ENCODE data around the gene NAA11. TPM values are rescaled to one million over a fixed set of nuclear protein-coding genes. Genes with fewer than 3 reads are reported as not detected.
"Not testable (repeated sequence)": the region's sequence is repeated elsewhere in the genome, so short reads cannot be mapped to it uniquely, and the experiment has no call there.

NAA11 gene
- total RNA-seq, 1 donor from 2014 or later: not detected

DNA sequence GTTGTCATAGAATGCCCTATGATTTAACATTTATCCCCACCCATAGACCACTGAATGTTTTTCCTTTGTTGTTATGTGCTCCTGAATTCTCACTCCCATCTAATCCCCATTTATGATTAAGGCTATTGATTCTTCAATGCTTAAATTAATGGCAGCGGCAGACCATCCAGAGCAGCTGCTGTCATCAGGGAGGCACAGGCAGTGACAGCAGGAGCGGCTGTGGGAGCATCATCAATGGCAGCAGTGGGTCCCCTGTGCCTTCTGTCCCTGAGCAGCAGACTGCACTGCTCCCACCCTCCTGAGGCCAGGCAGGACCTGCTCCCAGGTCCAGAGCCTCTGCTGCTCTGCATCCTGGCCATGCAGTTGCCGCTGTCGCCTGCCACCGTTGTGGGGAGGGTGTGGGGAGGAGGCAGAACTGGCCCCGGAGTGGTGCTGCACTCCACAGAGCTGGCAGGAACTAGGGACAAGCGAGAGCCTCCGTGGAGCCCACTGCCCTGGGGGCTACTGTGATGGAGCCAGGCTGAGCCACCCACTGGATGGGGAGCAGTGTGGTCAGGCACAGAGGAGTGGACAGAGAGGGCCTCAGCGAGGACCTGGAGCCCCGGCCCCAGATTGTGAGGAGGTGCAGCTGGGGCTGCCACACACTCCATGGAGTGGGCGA, 29.0 kb downstream of the NAA11 start:
- no peaks in the 10 kb centered on the region for H3K27me3 Mint-ChIP-seq
- no peaks in the 10 kb centered on the region for H3K9me3 Mint-ChIP-seq
- no peaks in the 10 kb centered on the region for H3K4me1 Mint-ChIP-seq
- DNase-seq: no peak
- no peaks in the 10 kb centered on the region for H3K36me3 Mint-ChIP-seq (ENCODE audit: low read depth)
- no peak overlapping the region for H3K4me3 Mint-ChIP-seq
- no peak overlapping the region for H3K27ac Mint-ChIP-seq
- intact Hi-C loops (cut with micrococcal nuclease): no loop called here

- no peaks in the 10 kb centered on the region for H3K27me3 Mint-ChIP-seq
- H3K4me1 Mint-ChIP-seq: no peaks in the 10 kb centered on the region
- no peak overlapping the region for H3K4me3 Mint-ChIP-seq
- no peaks in the 10 kb centered on the region for H3K36me3 Mint-ChIP-seq (ENCODE audit: low read depth)
- H3K27ac Mint-ChIP-seq: no peak overlapping the region
- intact Hi-C loops (cut with micrococcal nuclease): no loop called here
- no peak for DNase-seq
- no peaks in the 10 kb centered on the region for H3K9me3 Mint-ChIP-seq
Measured at GRCh38 chr4:79295086-79295485, 30.8 kb downstream of the NAA11 start.

DNA sequence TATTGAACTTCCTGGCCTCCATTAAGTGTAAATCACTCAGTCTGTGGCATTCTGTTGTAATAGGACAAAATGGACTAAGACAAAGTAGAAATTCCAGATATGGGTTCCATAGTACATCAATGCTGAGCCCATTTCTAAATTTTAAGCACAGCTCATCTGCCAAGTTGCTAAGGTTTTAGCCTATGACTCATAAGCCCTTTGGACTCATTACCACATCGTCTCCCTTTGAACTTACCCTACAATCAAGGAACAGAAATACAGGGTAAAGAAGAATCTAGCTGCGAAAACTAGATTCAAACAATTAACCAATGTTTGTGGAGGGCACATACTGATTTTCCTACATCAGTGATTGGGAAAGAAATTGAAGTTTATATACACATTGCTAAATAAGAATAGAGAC, 31.8 kb downstream of the NAA11 start:
- H3K27me3 Mint-ChIP-seq: no peaks in the 10 kb centered on the region
- H3K4me3 Mint-ChIP-seq: no peak overlapping the region
- no peak overlapping the region for H3K27ac Mint-ChIP-seq
- intact Hi-C loops (cut with micrococcal nuclease): no loop called here
- H3K4me1 Mint-ChIP-seq: no peaks in the 10 kb centered on the region
- H3K36me3 Mint-ChIP-seq (ENCODE audit: low read depth): no peaks in the 10 kb centered on the region
- H3K9me3 Mint-ChIP-seq: no peaks in the 10 kb centered on the region
- no peak for DNase-seq

DNA sequence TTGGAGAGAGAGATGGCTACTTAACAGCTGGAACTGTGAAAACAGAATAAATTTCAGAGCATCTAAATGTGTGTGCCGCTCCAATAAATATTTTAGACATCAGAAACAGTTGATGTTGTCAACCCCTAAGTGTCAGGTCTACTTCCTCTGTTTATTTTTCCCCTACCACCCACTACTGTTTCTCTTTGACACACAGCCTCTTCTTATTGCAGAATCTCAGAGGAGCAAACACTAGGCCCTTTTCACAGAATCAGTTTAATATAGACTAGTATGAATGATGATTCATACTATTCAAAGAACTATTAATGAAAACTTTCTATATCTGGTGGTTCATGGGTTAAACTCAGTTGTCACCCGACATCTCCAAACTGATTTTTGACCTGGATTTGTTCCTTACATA, 33.9 kb downstream of the NAA11 start:
- no peak overlapping the region for H3K27ac Mint-ChIP-seq
- no peaks in the 10 kb centered on the region for H3K4me1 Mint-ChIP-seq
- no peak overlapping the region for H3K4me3 Mint-ChIP-seq
- intact Hi-C loops (cut with micrococcal nuclease): no loop called here
- H3K27me3 Mint-ChIP-seq: no peaks in the 10 kb centered on the region
- H3K36me3 Mint-ChIP-seq (ENCODE audit: low read depth): no peaks in the 10 kb centered on the region
- no peaks in the 10 kb centered on the region for H3K9me3 Mint-ChIP-seq
- DNase-seq: no peak

DNA sequence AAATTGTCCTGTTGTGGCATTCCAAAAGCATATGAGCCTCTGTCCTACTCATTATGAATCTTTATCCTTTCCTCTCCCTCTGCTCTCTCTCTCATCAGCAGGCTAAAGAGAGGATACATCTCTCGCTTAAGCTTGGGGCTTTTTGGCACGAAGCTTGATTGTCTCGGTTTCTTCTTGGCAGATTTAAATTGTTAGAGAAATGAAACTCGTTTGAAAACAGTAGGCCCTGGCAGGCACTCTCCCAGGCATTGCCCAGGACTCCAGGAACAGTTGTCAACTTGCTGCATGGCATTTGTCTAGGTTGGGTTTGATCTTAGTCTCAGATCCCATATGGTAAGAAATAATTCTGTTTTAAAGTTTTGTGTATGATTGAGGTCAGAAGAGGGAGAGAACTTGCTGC, 35.5 kb downstream of the NAA11 start:
- H3K36me3 Mint-ChIP-seq (ENCODE audit: low read depth): no peaks in the 10 kb centered on the region
- H3K4me3 Mint-ChIP-seq: no peak overlapping the region
- DNase-seq: no peak
- intact Hi-C loops (cut with micrococcal nuclease): no loop called here
- no peaks in the 10 kb centered on the region for H3K27me3 Mint-ChIP-seq
- H3K4me1 Mint-ChIP-seq: no peaks in the 10 kb centered on the region
- no peak overlapping the region for H3K27ac Mint-ChIP-seq
- no peaks in the 10 kb centered on the region for H3K9me3 Mint-ChIP-seq

DNA sequence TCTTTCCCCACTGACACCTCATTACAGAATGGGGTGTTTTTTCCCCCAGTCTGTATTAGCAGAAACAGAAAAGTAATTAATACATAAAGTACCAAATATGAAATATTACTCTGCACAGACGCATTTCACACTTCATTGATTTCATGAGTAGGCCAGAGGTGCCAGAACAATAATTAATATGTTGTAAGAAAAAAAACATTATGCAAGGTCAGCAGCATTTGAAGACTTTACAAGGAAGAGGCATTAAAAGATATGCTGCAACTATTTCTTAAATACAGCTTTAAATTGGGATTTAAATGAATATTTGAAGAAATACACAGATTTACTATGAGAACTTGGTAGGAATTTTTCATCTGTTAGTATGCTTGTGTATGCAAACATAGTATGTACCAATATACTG, 37.7 kb downstream of the NAA11 start:
- Mint-ChIP-seq H3K9me3 (no peaks in the 10 kb centered on the region), H3K36me3 (ENCODE audit: low read depth) (no peaks in the 10 kb centered on the region), H3K4me3 (no peak overlapping the region), H3K4me1 (no peaks in the 10 kb centered on the region), H3K27me3 (no peaks in the 10 kb centered on the region), H3K27ac (no peak overlapping the region)
- DNase-seq: no peak
- intact Hi-C loops (cut with micrococcal nuclease): no loop called here

- H3K9me3 Mint-ChIP-seq: no peaks in the 10 kb centered on the region
- H3K4me3 Mint-ChIP-seq: no peak overlapping the region
- H3K27me3 Mint-ChIP-seq: no peaks in the 10 kb centered on the region
- intact Hi-C loops (cut with micrococcal nuclease): no loop called here
- H3K27ac Mint-ChIP-seq: no peak overlapping the region
- no peaks in the 10 kb centered on the region for H3K36me3 Mint-ChIP-seq (ENCODE audit: low read depth)
- no peaks in the 10 kb centered on the region for H3K4me1 Mint-ChIP-seq
- no peak for DNase-seq
Measured at GRCh38 chr4:79287718-79288117, 38.1 kb downstream of the NAA11 start.

GRCh38 chr4:79287076-79287475, 38.8 kb downstream of the NAA11 start:
- Mint-ChIP-seq H3K36me3 (ENCODE audit: low read depth) (no peaks in the 10 kb centered on the region), H3K4me3 (no peak overlapping the region), H3K4me1 (no peaks in the 10 kb centered on the region), H3K9me3 (no peaks in the 10 kb centered on the region), H3K27me3 (no peaks in the 10 kb centered on the region), H3K27ac (no peak overlapping the region)
- intact Hi-C loops (cut with micrococcal nuclease): no loop called here
- no peak for DNase-seq

GRCh38 chr4:79281566-79282359, 44.1 kb downstream of the NAA11 start:
- H3K4me3 Mint-ChIP-seq: no peak overlapping the region
- H3K9me3 Mint-ChIP-seq: no peaks in the 10 kb centered on the region
- intact Hi-C loops (cut with micrococcal nuclease): no loop called here
- no peaks in the 10 kb centered on the region for H3K4me1 Mint-ChIP-seq
- no peaks in the 10 kb centered on the region for H3K36me3 Mint-ChIP-seq (ENCODE audit: low read depth)
- no peak for DNase-seq
- no peak overlapping the region for H3K27ac Mint-ChIP-seq
- no peaks in the 10 kb centered on the region for H3K27me3 Mint-ChIP-seq

GRCh38 chr4:79277467-79277866, 48.4 kb downstream of the NAA11 start:
- DNase-seq; H3K4me3 Mint-ChIP-seq; H3K4me1 Mint-ChIP-seq; H3K9me3 Mint-ChIP-seq; H3K36me3 Mint-ChIP-seq (ENCODE audit: low read depth); intact Hi-C loops (cut with micrococcal nuclease); H3K27me3 Mint-ChIP-seq; H3K27ac Mint-ChIP-seq: not testable (repeated sequence)

GRCh38 chr4:79273915-79274314, 51.9 kb downstream of the NAA11 start:
- Mint-ChIP-seq H3K27ac (no peak overlapping the region), H3K36me3 (ENCODE audit: low read depth) (no peaks in the 10 kb centered on the region), H3K4me1 (no peaks in the 10 kb centered on the region), H3K9me3 (no peaks in the 10 kb centered on the region), H3K4me3 (no peak overlapping the region), H3K27me3 (no peaks in the 10 kb centered on the region)
- intact Hi-C loops (cut with micrococcal nuclease): no loop called here
- no peak for DNase-seq

DNA sequence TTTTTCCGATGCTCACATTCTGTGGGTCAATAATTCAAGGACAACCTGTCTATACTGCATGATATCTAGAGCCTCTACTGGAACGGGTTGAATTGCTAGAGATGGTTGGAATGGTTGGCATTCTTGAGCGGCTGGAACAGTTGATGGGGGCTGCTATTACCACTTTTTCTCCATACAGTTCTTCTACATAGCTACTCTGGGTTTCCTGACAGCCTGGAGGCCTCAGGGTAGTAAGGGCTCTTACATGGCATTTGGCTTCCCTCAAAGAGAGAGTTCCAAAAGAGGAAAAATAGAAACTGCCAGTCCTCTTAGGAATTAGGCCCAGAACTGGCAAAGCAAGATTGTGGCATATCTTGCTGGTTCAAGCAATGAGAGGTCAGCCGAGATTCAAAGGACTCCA, 53.1 kb downstream of the NAA11 start:
- intact Hi-C loops (cut with micrococcal nuclease): no loop called here
- Mint-ChIP-seq H3K27ac (no peak overlapping the region), H3K4me1 (no peaks in the 10 kb centered on the region), H3K36me3 (ENCODE audit: low read depth) (no peaks in the 10 kb centered on the region), H3K9me3 (no peaks in the 10 kb centered on the region), H3K27me3 (no peaks in the 10 kb centered on the region), H3K4me3 (no peak overlapping the region)
- no peak for DNase-seq

GRCh38 chr4:79272126-79272525, 53.7 kb downstream of the NAA11 start:
- H3K9me3 Mint-ChIP-seq: no peaks in the 10 kb centered on the region
- H3K27me3 Mint-ChIP-seq: no peaks in the 10 kb centered on the region
- H3K4me3 Mint-ChIP-seq: no peak overlapping the region
- H3K36me3 Mint-ChIP-seq (ENCODE audit: low read depth): no peaks in the 10 kb centered on the region
- DNase-seq: no peak
- no peaks in the 10 kb centered on the region for H3K4me1 Mint-ChIP-seq
- intact Hi-C loops (cut with micrococcal nuclease): no loop called here
- no peak overlapping the region for H3K27ac Mint-ChIP-seq

DNA sequence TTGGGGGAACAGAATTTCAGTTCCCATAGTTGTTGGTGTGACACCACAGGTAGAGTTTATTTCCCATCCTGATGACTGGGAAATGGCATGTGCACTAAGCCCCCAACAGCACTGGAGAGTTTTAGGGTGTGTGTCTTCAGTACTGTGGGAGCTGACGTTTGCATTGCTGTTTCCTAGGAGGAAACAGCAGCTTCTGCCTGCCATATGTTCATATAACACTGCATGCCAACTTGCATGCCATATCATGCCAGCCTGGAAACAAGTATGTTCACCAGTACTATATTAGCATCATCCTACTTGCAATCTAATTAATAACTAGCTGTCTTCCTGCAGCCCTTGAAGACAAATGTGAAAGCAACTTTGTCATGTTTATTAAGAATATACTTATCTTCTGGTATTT, 58.2 kb downstream of the NAA11 start:
- H3K9me3 Mint-ChIP-seq: no peaks in the 10 kb centered on the region
- DNase-seq: no peak
- H3K27ac Mint-ChIP-seq: no peak overlapping the region
- H3K4me1 Mint-ChIP-seq: no peaks in the 10 kb centered on the region
- no peaks in the 10 kb centered on the region for H3K27me3 Mint-ChIP-seq
- H3K4me3 Mint-ChIP-seq: no peak overlapping the region
- intact Hi-C loops (cut with micrococcal nuclease): no loop called here
- H3K36me3 Mint-ChIP-seq (ENCODE audit: low read depth): no peaks in the 10 kb centered on the region
